HK-2 (cell line): ENCODE results near the gene MAN1C1.
A peak's percentile ranks its signal among the peaks of the same experiment; 100 is the strongest.
"Not testable (repeated sequence)": the region's sequence is repeated elsewhere in the genome, so short reads cannot be mapped to it uniquely, and the experiment has no call there.

Experiments used
- DNase-seq: peaks from one replicate; pipeline ENCODE4 v3.0.0-alpha.2; 2018; ENCODE audit not compliant: unreplicated experiment

The MAN1C1 gene

GRCh38 chr1:25680701-25681100 is 64.1 kb downstream of the MAN1C1 start:
- no peak for DNase-seq

- no peak for DNase-seq
These were observed 65.5 kb downstream of the MAN1C1 start for GRCh38 chr1:25682059-25682601.

- no peak for DNase-seq
These were observed 66.6 kb downstream of the MAN1C1 start for GRCh38 chr1:25683177-25683576.

DNA sequence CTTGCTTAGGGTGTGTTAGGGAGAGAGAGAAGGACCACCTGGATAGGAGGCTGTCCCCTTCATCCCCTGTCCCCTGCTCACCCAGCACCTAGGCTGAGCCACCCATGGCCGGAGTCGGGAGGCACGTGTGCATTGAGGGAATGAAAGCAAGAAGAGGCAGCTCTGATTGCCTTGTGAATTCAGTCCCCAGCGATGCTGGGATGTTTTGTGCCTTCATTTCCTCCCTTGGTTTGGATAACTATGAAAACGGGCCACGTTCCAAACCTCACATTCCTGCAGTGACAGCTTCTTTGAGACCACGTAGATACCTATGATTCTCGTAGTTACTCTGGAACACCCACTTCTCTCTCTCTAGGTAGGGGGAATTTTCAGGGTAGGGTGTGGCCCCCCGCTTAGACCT is 67.1 kb downstream of the MAN1C1 start:
- DNase-seq = no peak

GRCh38 chr1:25684216-25684965 is 67.8 kb downstream of the MAN1C1 start:
- no peak for DNase-seq

DNA sequence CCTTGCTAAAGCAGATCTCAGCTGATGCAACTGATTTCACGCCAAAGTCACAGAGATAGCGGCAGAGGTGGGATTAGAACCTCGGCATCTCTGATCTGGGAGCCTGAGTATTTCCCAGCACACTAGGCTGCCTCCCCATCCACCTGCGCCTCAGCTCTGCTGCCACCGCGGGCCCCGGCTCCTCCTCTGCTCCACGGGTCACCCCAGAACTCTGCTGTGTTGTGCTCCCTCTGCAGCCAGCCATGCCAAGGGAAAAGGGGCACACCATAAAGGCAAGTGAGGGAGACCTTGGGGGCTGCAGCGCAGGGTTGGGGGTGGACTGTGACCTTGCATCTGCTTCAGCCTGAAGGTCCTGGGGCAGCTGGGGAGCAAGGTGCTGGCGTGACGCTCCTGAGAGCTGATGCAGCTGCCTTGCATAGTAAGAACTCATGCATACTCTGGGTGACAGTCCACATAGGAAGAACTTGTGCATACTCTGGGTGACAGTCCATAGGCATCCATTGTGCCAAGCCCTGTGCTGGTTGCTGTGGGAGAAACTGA is 68.7 kb downstream of the MAN1C1 start:
- DNase-seq = no peak

DNA sequence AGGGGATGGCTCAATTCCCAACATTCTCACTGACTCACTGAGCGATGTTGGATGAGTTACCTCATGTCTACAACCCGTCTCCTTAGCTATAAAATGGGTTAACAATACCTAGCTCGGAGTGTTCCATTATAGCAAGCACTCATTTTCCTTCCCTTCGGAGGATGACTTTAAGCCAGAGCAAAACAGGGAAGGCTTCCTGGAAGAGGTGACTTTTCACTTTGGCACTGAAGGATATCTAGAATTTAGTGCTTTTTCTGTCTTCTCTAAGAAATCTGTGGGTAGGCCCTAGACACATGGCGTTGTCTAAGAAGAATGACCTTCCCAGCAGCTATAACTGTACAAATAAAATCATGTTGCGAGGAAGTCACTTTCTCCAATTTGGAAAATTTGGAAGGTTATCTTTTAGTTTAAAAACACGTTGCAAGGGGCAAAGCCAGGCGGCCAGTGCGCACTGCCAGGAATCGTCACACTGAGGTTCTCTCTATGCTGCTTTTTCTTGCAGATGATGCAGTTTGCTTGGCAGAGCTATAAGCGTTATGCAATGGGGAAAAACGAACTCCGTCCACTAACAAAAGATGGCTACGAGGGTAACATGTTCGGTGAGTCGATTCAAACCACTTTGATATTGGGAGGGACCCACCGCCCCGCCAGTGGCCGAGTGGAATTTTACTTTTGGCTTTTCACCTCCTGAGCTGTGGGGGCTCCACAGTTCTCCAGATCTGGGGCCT is 69.5 kb downstream of the MAN1C1 start:
- no peak for DNase-seq

- no peak for DNase-seq
These were observed 70.8 kb downstream of the MAN1C1 start for GRCh38 chr1:25687221-25688017.

GRCh38 chr1:25688390-25689119 is 72.0 kb downstream of the MAN1C1 start:
- DNase-seq = no peak

GRCh38 chr1:25689686-25690381 is 73.2 kb downstream of the MAN1C1 start:
- DNase-seq = no peak

- DNase-seq = no peak
These were observed 73.9 kb downstream of the MAN1C1 start for GRCh38 chr1:25690396-25690956.

GRCh38 chr1:25691211-25691610 is 74.6 kb downstream of the MAN1C1 start:
- no peak for DNase-seq

GRCh38 chr1:25692560-25692959 is 76.0 kb downstream of the MAN1C1 start:
- DNase-seq = no peak

- no peak for DNase-seq
These were observed 77.8 kb downstream of the MAN1C1 start for GRCh38 chr1:25694167-25695007.

DNA sequence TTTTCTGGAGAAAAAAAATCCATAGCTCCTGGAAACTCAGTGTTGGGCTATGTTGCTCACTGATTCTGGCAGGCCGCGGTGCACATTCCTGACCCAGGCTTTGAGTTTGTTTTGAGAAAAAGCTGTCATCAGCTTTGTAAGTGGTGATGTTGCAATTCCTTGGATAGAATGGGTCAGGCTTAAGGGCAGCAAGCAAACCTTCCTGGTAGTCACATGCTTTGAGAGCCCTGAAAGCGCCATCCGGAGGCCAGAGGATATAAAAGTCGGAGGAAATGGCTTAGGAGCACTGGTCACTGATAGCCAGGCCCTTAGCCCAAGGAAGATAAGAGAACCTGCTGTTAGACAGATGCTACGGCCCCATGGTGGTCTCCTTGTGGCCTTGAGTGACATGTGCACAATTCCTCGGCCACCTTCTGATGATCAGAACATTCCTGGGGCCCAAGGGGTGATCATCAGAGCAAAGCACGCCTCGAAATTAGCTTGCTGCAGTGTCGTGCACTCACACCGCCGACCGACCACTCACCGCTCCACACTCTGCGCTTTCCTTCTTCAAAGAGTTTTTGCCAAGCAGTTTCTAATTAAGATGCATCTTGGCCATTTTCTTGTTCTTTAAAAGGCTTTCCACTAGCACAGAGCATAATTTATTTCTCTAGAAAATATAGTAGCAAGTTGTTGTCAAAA is 78.6 kb downstream of the MAN1C1 start:
- DNase-seq = peak; percentile 49

DNA sequence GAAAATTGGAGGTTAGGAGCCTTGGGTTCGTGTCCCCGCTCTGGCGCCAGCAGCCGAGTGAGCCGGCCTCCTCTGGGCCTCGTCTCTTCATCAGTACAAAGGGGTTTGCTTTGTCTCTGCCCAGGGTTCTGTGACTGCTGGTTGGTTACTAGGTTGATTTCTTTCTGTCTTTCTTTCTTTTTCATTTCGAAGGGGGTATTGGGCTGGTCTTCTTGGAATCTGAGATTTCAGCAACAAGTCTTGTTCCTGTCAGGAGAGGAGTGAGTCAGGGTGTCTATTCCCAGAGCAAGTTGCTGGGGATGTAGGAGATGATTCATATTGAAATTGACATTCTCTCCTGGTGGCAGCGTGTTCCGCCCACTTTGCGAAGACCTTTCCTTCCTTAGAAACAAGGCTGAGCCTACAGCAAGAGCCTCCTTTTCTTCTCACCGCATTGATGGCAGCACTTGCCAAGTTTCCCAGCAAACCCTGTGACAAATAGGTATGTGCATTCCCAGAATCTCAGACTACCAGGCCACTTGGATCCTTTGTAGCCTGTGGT is 79.2 kb downstream of the MAN1C1 start:
- DNase-seq = peak; percentile 49

GRCh38 chr1:25696643-25697042 is 80.1 kb downstream of the MAN1C1 start:
- not testable (repeated sequence) for DNase-seq

DNA sequence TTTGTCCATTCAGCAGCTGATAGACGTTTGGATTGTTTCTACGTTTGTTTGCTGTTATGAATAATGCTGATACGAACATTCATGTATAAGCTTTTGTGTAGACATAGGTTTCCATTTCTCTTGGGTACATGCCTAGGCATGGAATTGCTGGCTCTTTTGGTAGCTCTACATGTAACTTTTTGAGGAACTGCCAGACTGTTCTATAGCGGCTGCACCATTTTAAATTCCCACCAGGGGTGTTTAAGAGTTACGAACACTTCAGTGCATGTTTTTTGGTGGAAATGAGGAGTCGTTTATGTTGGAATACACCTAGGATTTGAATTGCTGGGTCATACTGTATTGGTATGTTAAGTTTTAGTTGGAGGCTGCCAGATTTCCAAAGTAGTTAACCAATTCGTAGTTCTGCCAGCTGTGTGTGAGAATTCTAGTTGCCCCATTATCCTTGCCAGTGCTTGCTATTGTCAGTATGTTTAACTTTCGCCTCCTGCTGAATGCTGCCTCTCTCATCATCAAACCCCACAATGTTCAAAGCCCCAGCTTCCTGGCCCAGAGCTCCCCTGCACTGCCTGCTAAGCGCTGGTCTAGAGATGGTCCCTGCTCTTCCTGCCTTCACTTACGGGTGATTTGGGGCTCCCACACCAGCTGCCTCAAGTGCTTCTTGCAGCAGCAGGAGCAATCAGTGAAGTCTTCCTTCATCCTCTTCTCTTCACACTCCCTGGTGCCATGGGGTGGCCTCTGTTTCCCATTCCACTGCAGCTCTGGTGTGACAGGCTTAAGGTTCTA is 81.0 kb downstream of the MAN1C1 start:
- no peak for DNase-seq
